Renal cortical epithelial cell (primary cell): ENCODE results near the gene SLC34A2. TPM values are rescaled to one million over a fixed set of nuclear protein-coding genes. Genes with fewer than 3 reads are reported as not detected.
"Not testable (repeated sequence)": the region's sequence is repeated elsewhere in the genome, so short reads cannot be mapped to it uniquely, and the experiment has no call there.

ENCODE experiments used
- DNase-seq: peaks from one replicate; pipeline ENCODE4 v3.0.0-alpha.2; 2011; ENCODE audit warnings: low read depth
- total RNA-seq: library from RNA; depleted of rRNA; stranded (reverse); fragments of >200 nt; gene quantifications from 2 replicates; pipeline ENCODE4 v1.2.3, GENCODE V29; 2014

The SLC34A2 gene, protein sequence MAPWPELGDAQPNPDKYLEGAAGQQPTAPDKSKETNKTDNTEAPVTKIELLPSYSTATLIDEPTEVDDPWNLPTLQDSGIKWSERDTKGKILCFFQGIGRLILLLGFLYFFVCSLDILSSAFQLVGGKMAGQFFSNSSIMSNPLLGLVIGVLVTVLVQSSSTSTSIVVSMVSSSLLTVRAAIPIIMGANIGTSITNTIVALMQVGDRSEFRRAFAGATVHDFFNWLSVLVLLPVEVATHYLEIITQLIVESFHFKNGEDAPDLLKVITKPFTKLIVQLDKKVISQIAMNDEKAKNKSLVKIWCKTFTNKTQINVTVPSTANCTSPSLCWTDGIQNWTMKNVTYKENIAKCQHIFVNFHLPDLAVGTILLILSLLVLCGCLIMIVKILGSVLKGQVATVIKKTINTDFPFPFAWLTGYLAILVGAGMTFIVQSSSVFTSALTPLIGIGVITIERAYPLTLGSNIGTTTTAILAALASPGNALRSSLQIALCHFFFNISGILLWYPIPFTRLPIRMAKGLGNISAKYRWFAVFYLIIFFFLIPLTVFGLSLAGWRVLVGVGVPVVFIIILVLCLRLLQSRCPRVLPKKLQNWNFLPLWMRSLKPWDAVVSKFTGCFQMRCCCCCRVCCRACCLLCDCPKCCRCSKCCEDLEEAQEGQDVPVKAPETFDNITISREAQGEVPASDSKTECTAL
- total RNA-seq, result 12.7 and 102 TPM in 2 replicates

DNA sequence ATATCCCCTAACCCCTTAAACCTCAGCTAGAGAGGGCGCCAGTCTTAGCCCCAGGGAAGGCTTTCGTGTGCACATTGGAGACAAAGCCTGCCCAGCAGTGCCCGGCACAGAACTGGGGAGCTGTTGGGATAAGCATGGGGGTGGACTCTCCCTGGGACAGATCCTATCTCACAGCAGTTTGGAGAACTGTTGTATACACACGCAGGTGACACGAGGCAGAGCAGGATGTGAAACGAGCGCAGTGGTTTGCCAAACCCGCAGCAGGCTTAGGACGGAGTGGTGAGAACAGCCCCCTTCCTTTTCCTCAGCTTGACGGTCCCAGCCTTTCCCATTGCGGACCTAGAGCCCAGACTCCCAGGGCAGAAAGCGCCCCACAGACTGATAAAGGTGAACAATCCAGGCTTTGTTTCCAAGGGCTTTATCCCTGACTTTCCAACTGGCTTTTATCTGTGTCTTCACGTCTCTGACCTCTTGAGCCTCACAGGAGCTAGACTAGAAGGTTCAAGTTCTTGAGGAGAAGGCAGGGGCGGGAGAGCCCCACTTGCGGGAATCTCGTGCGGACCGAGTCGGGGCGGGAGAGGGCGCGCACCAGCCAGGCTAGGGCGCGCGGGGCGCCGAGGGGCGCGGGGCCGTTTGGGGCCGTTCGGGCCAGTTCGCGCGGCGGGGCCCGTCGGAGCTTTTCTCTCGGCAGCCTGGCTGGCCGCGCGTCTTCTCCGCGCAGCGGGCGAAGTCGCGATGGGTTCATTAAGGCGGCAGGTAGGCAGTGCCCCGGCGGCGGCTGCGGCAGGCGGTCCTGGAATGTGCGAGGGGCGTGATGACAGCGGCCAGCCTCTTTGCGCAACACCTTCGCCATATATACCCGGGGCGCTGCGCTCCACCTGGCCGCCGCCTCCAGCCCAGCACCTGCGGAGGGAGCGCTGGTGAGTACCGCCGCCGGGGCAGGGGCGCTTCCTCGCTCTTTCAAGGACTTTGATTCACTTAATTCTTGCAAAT is at the start of gene SLC34A2:
Gene SLC34A2 (plus strand): TSS at position 881 of the 993 bp plus-strand sequence. CDS start 6,650 bp downstream, outside the sequence.
- no peak for DNase-seq

DNA sequence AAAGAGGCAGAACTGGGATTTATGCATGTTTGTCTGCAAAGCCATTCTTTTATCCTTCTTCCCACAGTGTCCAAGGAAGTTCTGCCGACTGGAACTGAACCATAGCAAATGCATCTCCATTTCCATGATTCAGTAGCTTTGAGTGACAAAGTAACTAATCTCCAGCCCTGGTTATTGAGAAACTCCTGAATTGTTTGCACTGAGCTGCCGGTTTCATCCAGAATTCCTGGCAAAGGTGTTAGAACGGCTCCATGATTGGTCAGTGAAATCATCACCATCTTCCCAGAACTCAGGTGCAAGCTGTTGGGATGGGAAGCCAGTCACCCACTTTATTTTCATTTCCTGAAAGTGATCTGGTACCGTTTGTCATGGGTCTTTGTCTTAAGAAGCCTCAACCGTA is 47.0 kb upstream of the SLC34A2 start:
- DNase-seq, result peak; percentile 96

DNA sequence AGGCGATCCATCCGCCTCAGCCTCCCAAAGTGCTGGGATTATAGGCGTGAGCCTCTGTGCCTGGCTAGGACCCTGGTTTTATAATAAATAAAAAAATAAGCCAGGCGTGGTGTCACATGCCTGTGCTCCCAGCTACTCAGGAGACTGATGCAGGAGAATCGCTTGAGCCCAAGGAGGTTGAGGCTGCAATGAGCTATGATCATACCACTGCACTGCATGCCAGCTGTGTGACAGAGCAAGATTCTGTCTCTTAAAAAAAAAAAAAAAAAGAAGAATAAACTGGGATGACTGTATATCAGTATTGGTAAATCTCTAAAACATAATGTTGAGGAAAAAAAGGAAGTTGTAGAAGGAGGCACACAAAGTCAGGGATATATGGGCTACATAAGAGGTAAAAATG is 45.7 kb upstream of the SLC34A2 start:
- DNase-seq, result no peak

DNA sequence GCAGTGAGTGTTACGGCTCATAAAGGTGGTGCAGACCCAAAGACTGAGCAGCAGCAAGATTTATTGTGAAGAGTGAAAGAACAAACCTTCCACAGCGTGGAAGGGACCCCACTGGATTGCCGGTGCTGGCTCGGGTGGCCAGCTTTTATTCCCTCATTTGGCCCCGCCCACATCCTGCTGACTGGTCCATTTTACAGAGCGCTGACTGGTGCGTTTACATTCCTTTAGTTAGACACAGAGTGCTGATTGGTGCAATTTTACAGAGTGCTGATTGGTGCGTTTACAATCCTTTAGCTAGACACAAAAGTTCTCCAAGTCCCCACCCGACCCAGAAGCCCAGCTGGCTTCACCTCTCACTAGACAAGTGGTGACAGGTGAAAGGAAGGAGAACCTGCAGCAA is 42.0 kb upstream of the SLC34A2 start:
- DNase-seq, result not testable (repeated sequence)

DNA sequence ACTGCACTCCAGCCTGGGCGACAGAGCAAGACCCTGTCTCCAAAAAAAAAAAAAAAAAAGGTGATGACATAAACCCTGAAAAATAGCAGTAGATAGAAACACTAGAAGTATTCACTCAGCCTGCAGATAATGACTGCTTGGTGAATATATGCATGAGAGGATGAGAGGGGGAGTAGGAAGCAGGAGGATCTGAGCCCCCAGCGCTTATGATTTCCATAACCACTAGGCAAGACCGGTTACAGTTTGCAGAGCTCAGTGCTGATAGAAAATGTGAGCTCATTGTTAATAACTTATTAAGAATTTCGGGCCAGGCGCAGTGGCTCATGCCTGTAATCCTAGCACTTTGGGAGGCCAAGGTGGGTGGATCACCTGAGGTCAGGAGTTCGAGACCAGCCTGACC is 40.8 kb upstream of the SLC34A2 start:
- no peak for DNase-seq

DNA sequence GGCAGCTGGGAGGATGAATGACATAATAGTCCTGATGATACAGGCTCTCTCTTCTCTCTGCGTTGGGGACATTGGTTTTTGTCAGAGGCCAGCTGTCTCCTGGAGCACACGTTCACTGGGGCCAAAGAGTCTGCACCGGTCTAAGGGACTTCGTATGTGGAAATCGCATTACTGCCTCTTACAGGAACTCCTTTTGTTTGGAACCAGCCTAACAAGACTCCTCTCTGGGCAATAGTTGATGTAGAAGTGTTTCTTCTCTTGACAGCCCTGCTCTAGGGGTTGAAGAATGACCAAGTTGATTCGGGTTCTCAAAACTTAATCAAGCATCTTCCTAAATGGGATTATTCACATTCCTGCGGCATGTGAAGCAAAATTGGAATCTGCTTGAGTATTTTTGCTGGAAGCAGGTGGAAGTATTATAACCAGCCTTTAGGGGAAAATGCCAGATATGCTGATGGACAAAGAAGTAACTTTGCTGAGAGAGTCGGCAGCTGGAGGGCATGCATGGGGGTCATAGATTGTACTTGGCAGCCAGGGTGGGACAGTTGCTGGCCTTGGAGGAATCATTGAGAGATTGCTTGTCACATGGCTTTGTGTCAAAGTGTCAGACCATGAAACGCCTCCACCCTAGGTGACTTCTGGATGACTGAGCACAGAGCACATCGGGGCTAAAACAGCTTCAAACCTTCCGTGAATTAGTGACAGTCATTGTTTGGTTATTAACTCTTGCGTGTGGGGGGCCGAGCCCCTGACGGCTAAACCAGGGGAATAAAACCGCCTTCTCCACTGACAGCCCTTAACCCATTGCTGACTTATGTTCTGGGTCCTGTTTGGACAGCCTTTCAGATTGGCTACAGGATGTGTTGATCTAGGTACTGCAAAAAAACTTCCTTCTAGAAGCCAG is 34.4 kb upstream of the SLC34A2 start:
- peak; percentile 95 for DNase-seq

DNA sequence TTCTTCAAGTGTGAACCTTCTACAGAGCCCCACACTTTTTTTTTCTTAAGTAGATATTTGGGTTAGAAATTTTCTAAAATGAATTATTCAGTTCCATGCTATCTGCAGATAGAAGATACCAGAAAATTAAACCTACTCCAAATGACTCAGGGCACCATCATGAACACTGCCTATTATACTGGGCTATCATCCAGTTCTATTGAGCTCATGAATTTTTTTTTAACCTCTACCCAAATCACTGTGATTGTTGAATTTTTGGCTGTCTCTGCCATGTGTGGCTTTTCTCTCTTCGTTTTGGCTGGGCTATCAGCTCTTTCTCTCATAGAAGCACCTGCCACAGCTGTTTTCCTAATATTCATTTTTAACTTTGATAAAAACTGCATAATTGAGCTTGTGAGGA is 31.0 kb upstream of the SLC34A2 start:
- no peak for DNase-seq

DNA sequence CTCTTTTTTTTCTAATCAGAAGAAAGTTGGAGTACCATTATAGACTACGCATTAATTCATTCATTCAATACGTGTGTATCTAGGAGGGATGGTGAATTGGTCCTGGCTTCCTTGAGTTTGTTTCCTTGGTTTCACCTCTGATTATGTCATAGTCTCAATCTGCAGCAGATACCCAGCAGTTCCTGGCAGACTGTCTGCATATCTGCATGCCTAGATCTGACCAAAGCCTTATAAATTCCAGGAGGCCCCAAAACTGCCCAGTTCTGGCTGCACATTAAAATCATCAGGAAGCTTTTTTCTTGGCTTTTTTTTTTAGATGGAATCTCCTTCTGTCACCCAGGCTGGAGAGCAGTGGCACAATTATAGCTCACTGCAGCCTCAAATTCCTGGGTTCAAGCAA is 27.2 kb upstream of the SLC34A2 start:
- no peak for DNase-seq

DNA sequence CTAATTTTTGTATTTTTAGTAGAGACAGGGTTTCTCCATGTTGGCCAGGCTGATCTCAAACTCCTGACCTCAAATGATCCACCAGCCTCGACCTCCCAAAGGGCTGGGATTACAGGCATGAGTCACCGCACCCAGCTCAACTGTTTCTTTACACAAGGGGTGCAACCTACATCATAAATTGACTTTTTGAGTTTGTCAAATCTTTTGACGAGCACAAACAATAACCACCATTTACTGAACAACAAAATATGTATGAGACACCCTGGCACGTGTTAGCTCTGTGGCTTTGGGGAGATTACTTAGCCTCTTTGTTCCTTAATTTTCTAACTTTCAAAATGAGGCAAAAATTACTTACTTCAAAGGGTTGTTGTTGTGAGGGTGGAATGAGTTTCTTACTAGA is 23.5 kb upstream of the SLC34A2 start:
- no peak for DNase-seq

DNA sequence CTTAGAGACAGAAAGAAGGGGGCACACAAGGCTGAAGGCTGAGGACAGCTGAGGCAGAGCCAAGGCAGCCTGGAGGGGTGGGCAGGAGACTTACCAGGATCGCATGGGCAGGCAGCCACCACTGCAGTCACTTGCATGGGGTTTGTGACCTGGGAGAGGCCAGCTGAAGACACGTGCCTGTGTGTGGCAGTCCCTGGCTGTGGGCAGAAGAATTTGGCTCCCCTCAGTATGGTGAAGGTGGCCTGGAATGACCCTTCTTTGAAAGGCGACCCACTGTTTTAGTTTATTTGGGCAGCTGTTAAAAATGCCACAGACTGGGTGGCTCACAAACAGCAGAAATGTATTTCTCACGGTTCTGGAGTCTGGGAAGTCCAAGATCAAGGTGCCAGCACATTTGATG is 22.1 kb upstream of the SLC34A2 start:
- no peak for DNase-seq

DNA sequence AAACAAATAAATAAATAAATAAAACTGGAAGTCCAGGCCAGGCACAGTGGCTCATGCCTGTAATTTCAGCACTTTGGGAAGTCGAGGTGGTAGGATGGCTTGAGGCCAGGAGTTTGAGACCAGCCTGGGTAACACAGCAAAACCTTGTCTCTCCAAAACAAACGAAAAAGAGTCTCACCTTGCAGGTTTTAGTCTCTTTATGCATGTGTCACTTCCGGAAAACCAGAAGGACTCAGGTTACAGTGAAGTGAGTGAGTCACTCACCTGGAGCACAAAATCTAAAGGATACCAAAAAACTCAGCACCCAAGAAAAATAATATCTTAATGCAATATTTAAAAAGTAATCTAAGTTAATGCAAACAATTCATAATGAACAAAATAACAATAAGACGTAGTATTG is 20.1 kb upstream of the SLC34A2 start:
- DNase-seq, result no peak

DNA sequence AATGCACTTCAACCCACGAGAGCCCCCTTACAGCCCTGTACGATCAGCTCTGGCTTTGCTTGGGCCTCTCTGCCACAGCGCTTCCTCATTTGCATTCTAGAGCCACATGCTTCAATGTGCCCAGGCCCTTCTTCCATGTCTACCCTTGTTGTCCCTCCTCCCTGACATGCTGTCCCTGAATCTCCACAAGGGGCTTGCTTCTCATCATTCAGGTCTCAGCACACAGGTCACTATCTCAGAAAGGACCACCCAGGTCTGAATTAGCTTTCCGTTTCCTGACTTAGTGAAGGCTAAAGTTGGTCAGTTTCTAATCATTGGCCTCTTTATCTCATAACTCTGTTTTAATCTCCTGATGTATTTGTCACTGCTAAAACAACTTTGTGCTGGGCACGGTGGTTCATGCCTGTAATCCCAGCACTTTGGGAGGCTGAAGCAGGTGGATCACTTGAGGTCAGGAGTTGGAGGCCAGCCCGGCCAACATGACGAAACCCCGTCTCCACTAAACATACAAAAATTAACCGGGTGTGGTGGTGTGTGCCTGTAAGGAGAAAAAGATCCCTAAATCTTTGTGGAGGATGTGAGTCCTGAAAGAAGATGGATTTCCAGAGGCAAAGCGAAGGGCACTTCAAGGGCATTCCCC is 17.9 kb upstream of the SLC34A2 start:
- no peak for DNase-seq

DNA sequence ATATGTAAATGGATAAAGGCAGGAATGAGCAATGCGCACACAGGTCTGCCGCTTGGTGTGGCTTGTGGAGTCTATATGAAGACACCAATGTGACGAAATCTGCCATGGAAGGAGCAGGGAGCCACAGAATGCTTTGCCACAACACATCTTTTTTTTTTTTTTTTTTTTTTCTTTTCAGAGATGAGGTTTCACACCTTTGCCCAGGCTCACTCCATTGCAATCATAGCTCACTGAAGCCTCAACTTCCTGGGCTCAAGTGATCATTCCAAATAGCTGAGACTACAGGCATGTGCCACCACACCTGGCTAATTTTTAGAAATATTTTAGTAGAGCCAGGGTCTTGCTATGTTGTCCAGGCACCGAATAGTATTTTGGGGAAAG is 17.4 kb upstream of the SLC34A2 start:
- DNase-seq, result no peak

DNA sequence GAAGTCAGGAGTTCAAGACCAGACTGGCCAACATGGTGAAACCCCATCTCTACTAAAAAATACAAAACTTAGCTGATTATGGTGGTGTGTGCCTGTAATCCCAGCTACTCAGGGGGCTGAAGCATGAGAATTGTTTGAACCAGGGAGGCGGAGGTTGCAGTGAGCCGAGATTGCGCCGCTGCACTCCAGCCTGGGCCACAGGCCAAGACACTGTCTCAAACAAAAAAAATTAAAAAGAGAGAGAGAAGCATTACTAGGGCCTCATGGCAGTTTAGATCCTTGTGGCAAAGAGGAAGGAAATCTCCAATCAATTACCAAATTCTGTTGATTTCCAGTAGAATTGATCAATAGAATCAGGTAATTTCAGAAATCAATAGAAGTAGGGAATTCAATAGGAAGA is 16.8 kb upstream of the SLC34A2 start:
- DNase-seq, result no peak

DNA sequence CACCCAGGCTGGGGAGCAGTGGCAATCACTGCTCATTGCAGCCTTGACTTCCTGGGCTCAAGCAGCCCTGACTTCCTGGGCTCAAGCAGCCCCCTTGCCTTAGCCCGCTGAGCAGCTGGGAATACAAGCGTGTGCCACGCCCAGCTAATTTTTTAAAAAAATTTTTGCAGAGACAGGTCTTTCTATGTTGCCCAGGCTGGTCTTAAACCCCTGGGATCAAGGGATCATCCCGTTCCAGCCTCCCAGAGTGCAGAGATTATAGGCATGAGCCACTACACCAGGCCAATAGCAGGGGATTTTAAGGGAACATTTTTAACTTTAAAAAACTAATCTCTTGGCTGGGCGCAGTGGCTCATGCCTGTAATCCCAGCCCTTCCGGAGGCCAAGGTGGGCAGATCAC is 5.3 kb upstream of the SLC34A2 start:
- DNase-seq, result no peak

DNA sequence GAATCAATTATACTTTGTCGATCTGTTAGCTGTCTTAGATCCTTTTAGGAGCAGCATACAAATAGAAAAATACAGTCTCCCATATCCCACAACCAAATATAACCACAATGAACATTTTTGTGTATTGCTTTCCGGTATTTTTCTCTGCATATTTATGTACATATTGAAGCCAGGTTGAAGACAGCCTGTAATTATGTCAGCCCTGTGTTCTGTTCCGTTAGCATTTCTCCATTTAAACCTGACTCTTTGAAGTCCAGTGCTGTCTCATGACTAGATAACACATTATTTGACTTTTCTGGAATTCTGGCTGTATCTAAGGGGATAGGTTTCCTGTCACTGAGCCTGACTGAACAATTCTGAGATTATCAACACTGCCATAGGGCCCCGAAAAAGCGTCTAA is 4.0 kb upstream of the SLC34A2 start:
- DNase-seq, result no peak

DNA sequence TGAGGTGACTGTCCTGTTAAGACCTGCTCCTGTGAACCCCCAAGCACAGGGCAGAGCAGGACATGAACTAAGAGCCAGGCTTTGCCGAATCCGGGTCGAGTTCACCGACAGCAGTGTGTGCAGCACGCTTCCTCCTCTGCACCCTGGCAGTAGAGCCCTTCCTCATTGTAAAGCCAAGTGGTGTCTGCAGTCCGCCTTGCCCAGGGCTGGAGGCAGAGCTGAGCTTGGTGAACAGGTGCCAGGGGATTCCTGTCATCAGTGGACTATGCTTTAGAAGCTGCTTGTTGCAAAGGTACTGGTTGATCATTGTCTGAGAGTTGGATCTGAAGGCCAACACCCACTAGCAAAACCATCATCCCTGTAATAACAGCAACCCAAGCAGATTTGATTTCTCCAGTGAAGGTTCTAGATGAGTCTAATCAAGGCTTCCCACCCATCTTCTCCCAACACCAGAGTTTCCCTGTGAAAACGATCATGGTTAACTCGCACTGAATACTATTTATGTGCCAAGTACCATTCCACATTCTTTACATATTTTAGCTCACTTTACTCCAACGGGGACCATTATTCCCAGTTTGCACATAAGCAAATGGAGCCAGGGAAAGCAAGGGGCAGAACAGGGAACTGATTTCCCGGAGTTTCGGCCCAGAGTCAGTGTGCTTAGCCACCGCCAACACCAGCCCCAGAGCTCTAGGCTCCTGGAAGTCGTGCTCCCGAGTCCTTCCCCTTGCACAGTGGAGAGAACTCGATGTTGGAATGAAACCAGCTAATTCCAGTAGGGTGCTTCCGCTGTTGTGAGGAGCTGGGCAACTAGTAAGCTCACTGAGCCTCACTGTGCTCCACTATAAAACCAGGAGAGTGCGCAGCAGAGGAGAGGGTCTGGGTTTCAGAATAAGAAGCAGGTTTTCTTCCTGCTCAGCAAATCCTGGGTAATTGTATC is 1.4 kb upstream of the SLC34A2 start:
- DNase-seq, result peak; percentile 75

DNA sequence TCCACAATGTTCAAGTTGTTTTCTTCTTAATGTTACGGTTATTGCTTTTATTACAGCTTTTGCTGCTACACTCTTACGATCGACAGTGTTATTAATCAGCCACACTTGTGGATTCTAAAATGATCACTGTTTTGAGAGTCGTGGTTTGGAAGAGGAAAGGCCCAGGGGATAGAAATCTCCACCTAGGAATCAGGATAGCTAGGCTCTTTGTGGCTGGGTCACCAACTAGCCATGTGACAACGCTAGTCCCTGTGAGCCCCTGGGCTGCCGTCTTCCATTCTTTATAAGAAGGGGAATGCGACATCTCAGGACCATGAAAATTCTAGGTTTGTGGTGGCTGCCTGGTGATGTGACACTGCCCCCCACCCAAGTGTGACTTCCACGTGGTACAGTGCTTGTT is 380 bp downstream of the SLC34A2 start:
- no peak for DNase-seq

DNA sequence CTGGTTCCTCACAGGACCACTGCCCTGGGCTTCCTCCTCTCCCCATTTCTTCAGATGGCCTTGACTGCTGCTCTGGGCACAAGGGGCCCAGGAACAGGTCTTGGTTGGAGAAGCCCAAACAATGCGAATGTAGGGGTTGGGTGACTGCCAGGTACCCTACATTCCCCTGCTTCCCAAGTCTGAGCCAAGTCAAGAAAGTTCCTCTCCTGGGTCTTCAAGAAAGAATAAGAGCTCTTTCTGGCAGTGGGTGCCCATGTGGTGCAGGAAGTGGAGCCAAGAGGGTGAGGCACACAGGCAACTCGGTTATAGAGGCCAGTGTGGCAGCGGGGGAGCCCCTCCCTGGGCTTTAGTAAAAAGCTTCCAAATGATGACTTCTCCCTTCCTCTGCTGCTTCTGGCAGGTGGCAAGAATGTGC is 2.7 kb downstream of the SLC34A2 start:
- DNase-seq, result peak; percentile 55
